HFF-Myc (cell line): ENCODE data around the gene RNF125.

ENCODE experiments used
- DNase-seq: peaks from one replicate; pipeline ENCODE4 v3.0.0-alpha.2; 2011; ENCODE audit warnings: low read depth; ENCODE audit errors: extremely low read depth
- H3K4me3 ChIP-seq: replicated peaks from 2 replicates; pipeline ENCODE4 v1.5.1; 2011; ENCODE audit warnings: low read depth, mild to moderate bottlenecking, control low read depth, low read length
- CTCF ChIP-seq: IDR thresholded peaks from 2 replicates; pipeline ENCODE4 v1.5.1; 2012; ENCODE audit warnings: mild to moderate bottlenecking, low read depth, low read length, control low read depth; ENCODE audit errors: missing control alignments

The RNF125 gene

GRCh38 chr18:32114293-32114942 lies 95.8 kb downstream of the RNF125 start:
- no peak for TF ChIP-seq CTCF
- no peak overlapping the region for H3K4me3 ChIP-seq
- DNase-seq, result no peak

GRCh38 chr18:32122039-32122438 lies 103.4 kb downstream of the RNF125 start:
- H3K4me3 ChIP-seq, result no peak overlapping the region
- no peak for TF ChIP-seq CTCF
- no peak for DNase-seq
